H1 (cell line): ENCODE measurements around the gene HOTAIR. TPM values are rescaled to one million over a fixed set of nuclear protein-coding genes. Genes with fewer than 3 reads are reported as not detected.

Experiments
- CHD2 ChIP-seq: IDR thresholded peaks from 2 replicates; pipeline ENCODE4 v1.6.1; 2012; ENCODE audit warnings: low read length, improper control_type of control experiment
- CHD7 ChIP-seq: fragments of 300-600 bp; sonication (generic); IDR thresholded peaks from 2 replicates; pipeline ENCODE4 v1.7.1; 2012; ENCODE audit warnings: low read length, moderate library complexity, mild to moderate bottlenecking, inconsistent platforms; ENCODE audit not compliant: insufficient replicate concordance
- CREB1 ChIP-seq: IDR thresholded peaks from 2 replicates; pipeline ENCODE4 v1.6.1; 2012; ENCODE audit warnings: inconsistent platforms
- JUND ChIP-seq: IDR thresholded peaks from 2 replicates; pipeline ENCODE4 v1.6.1; 2011; ENCODE audit warnings: mild to moderate bottlenecking, improper control_type of control experiment, low read length
- KDM5A ChIP-seq: fragments of 200-600 bp; IDR thresholded peaks from 2 replicates; pipeline ENCODE4 v1.7.1; 2012; ENCODE audit warnings: mild to moderate bottlenecking, low read length, inconsistent platforms, mixed read lengths
- POLR2AphosphoS5 ChIP-seq: IDR thresholded peaks from 2 replicates; pipeline ENCODE4 v1.6.1; 2011; ENCODE audit warnings: low read depth, low read length
- RAD21 ChIP-seq, 2 experiments: IDR thresholded peaks in 1 of 2; conservative IDR thresholded peaks in 1 of 2; 2 replicates each; pipeline ENCODE4 v1.6.1; 2011; ENCODE audit warnings: low read depth in 2 of 2, low read length in 2 of 2, improper control_type of control experiment in 1 of 2, inconsistent platforms in 1 of 2, mild to moderate bottlenecking in 1 of 2, moderate library complexity in 1 of 2
- RBBP5 ChIP-seq: IDR thresholded peaks from 2 replicates; pipeline ENCODE4 v1.7.1; 2012; ENCODE audit warnings: low read depth, mild to moderate bottlenecking, inconsistent platforms, low read length, moderate library complexity, borderline replicate concordance
- SIRT6 ChIP-seq: IDR thresholded peaks from one replicate; pipeline ENCODE4 v1.7.1; 2012; ENCODE audit warnings: low read length, inconsistent platforms
- SP1 ChIP-seq: IDR thresholded peaks from 2 replicates; pipeline ENCODE4 v1.6.1; 2011; ENCODE audit warnings: low read depth, low read length
- SP2 ChIP-seq: IDR thresholded peaks from 2 replicates; pipeline ENCODE4 v1.6.1; 2012; ENCODE audit warnings: mild to moderate bottlenecking, low read length, inconsistent platforms
- TCF12 ChIP-seq: IDR thresholded peaks from 2 replicates; pipeline ENCODE4 v1.6.1; 2011; ENCODE audit warnings: low read depth, mild to moderate bottlenecking, low read length
- YY1 ChIP-seq: IDR thresholded peaks from 2 replicates; pipeline ENCODE4 v1.6.1; 2011; ENCODE audit warnings: low read depth, mild to moderate bottlenecking, low read length
- polyA plus RNA-seq, 7 experiments: library from polyadenylated mRNA; depleted of rRNA in 3 of 7; stranded (reverse) in 5 of 7; unstranded in 2 of 7; fragments of >200 nt in 5 of 7; fragments of 200-250 nt in 2 of 7; gene quantifications; 1 replicate in 5 of 7; 2 replicates in 1 of 7; 4 replicates in 1 of 7; pipeline versions ENCODE4 v1.2.1 to v1.2.3, GENCODE V29; 2011 to 2013; ENCODE audit warnings: missing spikeins in 2 of 7, mixed read lengths in 2 of 7
- total RNA-seq: library from RNA; stranded (reverse); fragmentation: NEBNext Ultra II Directional; extraction: Animal tissue kit (Norgen Biotek cat#: 25700); gene quantifications from 2 replicates; pipeline ENCODE4 v1.2.1, GENCODE V29; 2021

HOTAIR gene
- total and polyA plus RNA-seq, 2 of the 8 experiments (the other 6 are each of a cell fraction or from before 2014, with no cell fraction given), result not detected

DNA sequence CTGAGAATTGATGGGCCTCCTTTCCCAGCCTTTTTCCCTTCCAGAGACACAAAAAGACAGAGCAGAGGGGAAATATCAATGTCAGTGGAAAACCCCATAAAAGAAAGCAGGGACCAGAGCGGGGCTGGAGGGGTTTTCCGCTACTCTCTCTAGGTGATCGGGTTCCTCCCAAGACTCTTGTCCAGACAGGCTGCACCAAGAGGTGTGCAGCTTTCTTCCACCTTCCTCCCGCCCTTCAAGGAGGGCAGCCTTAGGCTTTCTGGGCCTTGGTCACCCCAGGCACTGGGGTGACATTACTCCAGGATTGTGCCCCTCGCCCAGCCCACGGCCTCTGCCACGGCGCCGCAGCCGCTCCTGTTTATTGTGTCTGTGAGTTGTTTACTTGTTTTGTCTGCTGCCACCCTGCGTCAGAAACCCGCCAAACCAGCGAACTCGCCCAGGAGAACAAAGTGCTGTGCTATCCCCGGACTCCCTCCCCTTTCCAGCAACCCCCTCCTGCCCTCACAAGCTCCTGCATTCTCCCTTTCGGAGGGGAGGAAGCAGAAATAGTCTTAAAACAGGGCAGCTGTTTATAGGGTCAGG, 46.8 kb upstream of the HOTAIR start (continued):
- TF ChIP-seq CHD7, result no peak
- peak; percentile 73 for TF ChIP-seq SP1
- TF ChIP-seq JUND, result no peak
- TF ChIP-seq SIRT6, result no peak
- TF ChIP-seq YY1, result peak; percentile 42; the same call in 1 of the 2 replicates
- TF ChIP-seq SP2, result no peak
- peak; percentile 35; the same call in 1 of the 2 replicates for TF ChIP-seq CREB1
- no peak for TF ChIP-seq RBBP5
- no peak for TF ChIP-seq POLR2AphosphoS5
- no peak for TF ChIP-seq CHD2
- peak in 1 of 2 experiments; percentile 39; a peak in 1 of 4 replicates for TF ChIP-seq RAD21 (IDR thresholded peaks at IDR 0.05 in 1 of 2, conservative IDR thresholded peaks at IDR 0.05 in 1 of 2; ENCODE audit: low read depth in 2 of 2, low read length in 2 of 2)
- TF ChIP-seq TCF12, result no peak
- no peak for TF ChIP-seq KDM5A
